ENCODE measurements around the gene TMA16. TPM values are rescaled to one million over a fixed set of nuclear protein-coding genes. Genes with fewer than 3 reads are reported as not detected.
A peak's percentile ranks its signal among the peaks of the same experiment; 100 is the strongest.

The TMA16 gene
- total and polyA plus RNA-seq, 2 of the 13 experiments (the other 11 are each of a cell fraction or from before 2014, with no cell fraction given): 8.1 to 52.5 TPM

GRCh38 chr4:163542275-163542674, 47.8 kb downstream of the TMA16 start:
- DNase-seq (ENCODE audit: low spot score) (no peak), ATAC-seq (no peak), FAIRE-seq (no peak)
- Histone ChIP-seq H4K20me1 (ENCODE audit: insufficient read depth, low read length) (no peaks in the 10 kb centered on the region), H3K4me2 (ENCODE audit: low read depth, low read length) (no peak overlapping the region), H3K36me3 (replicated peaks in 1 of 2; ENCODE audit: control insufficient read depth in 1 of 2, insufficient read depth in 2 of 2, low read length in 2 of 2) (no peaks in the 10 kb centered on the region), H3K4me1 (ENCODE audit: insufficient read depth, low read length) (no peaks in the 10 kb centered on the region), H3K27ac (ENCODE audit: extremely low read length, insufficient read depth, low read length) (no peak overlapping the region), H3K9ac (ENCODE audit: insufficient read depth, low read depth, low read length) (no peak overlapping the region), H3K4me3 (replicated peaks in 1 of 3; ENCODE audit: insufficient read depth in 1 of 3, low read depth in 2 of 3, low read length in 3 of 3) (no peak overlapping the region), H3K9me3 (ENCODE audit: low read length) (no peaks in the 10 kb centered on the region), H3K79me2 (ENCODE audit: insufficient read depth, low read length) (no peaks in the 10 kb centered on the region), H2AFZ (ENCODE audit: low read length) (no peak overlapping the region), H3K27me3 (ENCODE audit: control insufficient read depth in 1 of 2, insufficient read depth in 2 of 2, low read length in 2 of 2) (no peaks in the 10 kb centered on the region)
- intact Hi-C loops (cut with micrococcal nuclease; ENCODE audit: unreplicated experiment) (no loop called here), in situ Hi-C loops (cut with HindIII; ENCODE audit: extremely low pct_ligation_motif_present, low pct_unique_long_range_greater_than_20kb) (loop anchor here (10.0 to 25.0 kb wide), 2 partner anchors 473 to 1055 kb away; no protein-coding TSS in a partner anchor)
- 93% methylated on average over 3 of the region's 3 CpGs for WGBS (ENCODE audit: low lambda C conversion rate)
- POLR2A ChIA-PET: interaction anchor here (2.6 kb wide), 1 partner anchor 48 kb away, joined by 7 read pairs; the partner anchor contains the start of gene TMA16
- BruUV-seq (replicated peaks): no TSS peak
- CTCF ChIA-PET (ENCODE audit: low intra/inter-chr PET ratio, low total read pairs): no interaction called here
- no peak for TF ChIP-seq ZNF672 (CRISPR knock-in tag; IDR thresholded peaks at IDR 0.05)

GRCh38 chr4:163544407-163545038, 50.0 kb downstream of the TMA16 start:
- no peak overlapping the region for H3K4me3 ChIP-seq (replicated peaks in 1 of 3; ENCODE audit: insufficient read depth in 1 of 3, low read depth in 2 of 3, low read length in 3 of 3)
- no peaks in the 10 kb centered on the region for H3K27me3 ChIP-seq (ENCODE audit: control insufficient read depth in 1 of 2, insufficient read depth in 2 of 2, low read length in 2 of 2)
- no peak overlapping the region for H3K27ac ChIP-seq (ENCODE audit: extremely low read length, insufficient read depth, low read length)
- H3K79me2 ChIP-seq (ENCODE audit: insufficient read depth, low read length): no peaks in the 10 kb centered on the region
- no peak overlapping the region for H2AFZ ChIP-seq (ENCODE audit: low read length)
- peak overlapping the region; percentile 30; the same call in 1 of the 2 replicates for H3K4me2 ChIP-seq (ENCODE audit: low read depth, low read length)
- H3K36me3 ChIP-seq (replicated peaks in 1 of 2; ENCODE audit: control insufficient read depth in 1 of 2, insufficient read depth in 2 of 2, low read length in 2 of 2): no peaks in the 10 kb centered on the region; a peak in 1 of 5 replicates
- no peaks in the 10 kb centered on the region for H3K4me1 ChIP-seq (ENCODE audit: insufficient read depth, low read length)
- H3K9ac ChIP-seq (ENCODE audit: insufficient read depth, low read depth, low read length): no peak overlapping the region
- 20% methylated on average over 12 of the region's 12 CpGs for WGBS (ENCODE audit: low lambda C conversion rate)
- ChIA-PET POLR2A (no interaction called here), CTCF (ENCODE audit: low intra/inter-chr PET ratio, low total read pairs) (interaction anchor here (1.4 to 2.7 kb wide), 2 partner anchors 56 to 60 kb away, joined by 4 to 11 read pairs; no protein-coding TSS in a partner anchor)
- peak; percentile 22 for DNase-seq (ENCODE audit: low spot score)
- peak; percentile 65 for FAIRE-seq
- intact Hi-C loops (cut with micrococcal nuclease; ENCODE audit: unreplicated experiment) (loop anchor here (1.0 to 5.0 kb wide), 3 partner anchors 50 to 497 kb away; partner anchors contain the start of gene TMA16), in situ Hi-C loops (cut with HindIII; ENCODE audit: extremely low pct_ligation_motif_present, low pct_unique_long_range_greater_than_20kb) (loop anchor here (5.0 to 25.0 kb wide), 3 partner anchors 62 to 1057 kb away; no protein-coding TSS in a partner anchor)
- no TSS peak for BruUV-seq (replicated peaks)
- no peaks in the 10 kb centered on the region for H3K9me3 ChIP-seq (ENCODE audit: low read length)
- ATAC-seq: peak; percentile 90
- no peaks in the 10 kb centered on the region for H4K20me1 ChIP-seq (ENCODE audit: insufficient read depth, low read length)
- TF ChIP-seq ZBTB39 (CRISPR knock-in tag; IDR thresholded peaks at IDR 0.05) (no peak), ZNF224 (CRISPR knock-in tag; IDR thresholded peaks at IDR 0.05) (no peak), ZNF792 (CRISPR knock-in tag; IDR thresholded peaks at IDR 0.05) (no peak), ZNF850 (CRISPR knock-in tag; conservative IDR thresholded peaks at IDR 0.05) (no peak), RFXAP (CRISPR knock-in tag; IDR thresholded peaks at IDR 0.05; ENCODE audit: borderline replicate concordance) (no peak), PCBP2 (optimal IDR thresholded peaks at IDR 0.05; ENCODE audit: low read depth, low read length, poor library complexity, severe bottlenecking) (no peak), CREB3 (CRISPR knock-in tag; IDR thresholded peaks at IDR 0.05) (no peak), HNF1A (IDR thresholded peaks at IDR 0.05; ENCODE audit: low read depth) (no peak), HNF1A (CRISPR knock-in tag; IDR thresholded peaks at IDR 0.05; ENCODE audit: borderline replicate concordance) (no peak)

All from HepG2 (cell line).